Mesenchymal stem cell (in vitro differentiated cells and primary cell): Measurements from ENCODE around the gene STK16. TPM values are rescaled to one million over a fixed set of nuclear protein-coding genes. Genes with fewer than 3 reads are reported as not detected.

Source experiments
- DNase-seq: peaks from one replicate; pipeline ENCODE4 v3.0.0-alpha.2; 2013
- H2AFZ ChIP-seq: one replicate; pipeline ENCODE4 v1.6.1; 2013; ENCODE audit warnings: low read depth, mild to moderate bottlenecking, control low read depth, inconsistent platforms, low read length, moderate library complexity
- H2AK5ac ChIP-seq: 2 replicates; pipeline ENCODE4 v1.6.1; 2013; ENCODE audit warnings: low read length, moderate library complexity, mild to moderate bottlenecking, inconsistent platforms; ENCODE audit not compliant: severe bottlenecking
- H2BK120ac ChIP-seq: one replicate; pipeline ENCODE4 v1.6.1; 2013; ENCODE audit warnings: low read depth, mild to moderate bottlenecking, inconsistent platforms, low read length, moderate library complexity
- H2BK12ac ChIP-seq, 2 experiments: one replicate each; pipeline ENCODE4 v1.6.1; 2013; ENCODE audit warnings: inconsistent platforms in 2 of 2, low read length in 2 of 2, mild to moderate bottlenecking in 2 of 2, moderate library complexity in 2 of 2, control low read depth in 1 of 2
- H2BK15ac ChIP-seq: one replicate; pipeline ENCODE4 v1.6.1; 2013; ENCODE audit warnings: mild to moderate bottlenecking, low read depth, inconsistent platforms; ENCODE audit not compliant: poor library complexity, severe bottlenecking
- H2BK5ac ChIP-seq: 2 replicates; pipeline ENCODE4 v1.6.1; 2013; ENCODE audit warnings: low read depth, mild to moderate bottlenecking, low read length, control low read depth, inconsistent platforms; ENCODE audit not compliant: poor library complexity, severe bottlenecking
- H3K14ac ChIP-seq, 2 experiments: one replicate each; pipeline ENCODE4 v1.6.1; 2013; ENCODE audit warnings: inconsistent platforms in 2 of 2, low read length in 2 of 2, control low read depth in 1 of 2, mild to moderate bottlenecking in 1 of 2, moderate library complexity in 1 of 2
- H3K18ac ChIP-seq, 2 experiments: one replicate each; pipeline ENCODE4 v1.6.1; 2013; ENCODE audit warnings: inconsistent platforms in 2 of 2, low read length in 2 of 2, control low read depth in 1 of 2, low read depth in 1 of 2, mild to moderate bottlenecking in 1 of 2
- H3K23ac ChIP-seq, 2 experiments: one replicate each; pipeline ENCODE4 v1.6.1; 2013; ENCODE audit warnings: inconsistent platforms in 2 of 2, low read length in 2 of 2, mild to moderate bottlenecking in 2 of 2, moderate library complexity in 2 of 2, control low read depth in 1 of 2
- H3K27ac ChIP-seq: 2 replicates; pipeline ENCODE4 v1.5.1; 2013; ENCODE audit warnings: mild to moderate bottlenecking, moderate library complexity, low read length, control low read depth, inconsistent platforms; ENCODE audit not compliant: poor library complexity, severe bottlenecking
- H3K27me3 ChIP-seq, 2 experiments: 2 replicates each; pipeline versions ENCODE4 v1.6.1 to v1.7.0; 2013; ENCODE audit warnings: low read length in 2 of 2, mild to moderate bottlenecking in 2 of 2, moderate library complexity in 2 of 2, control low read depth in 1 of 2, inconsistent platforms in 1 of 2; ENCODE audit not compliant: control insufficient read depth in 1 of 2, insufficient read depth in 1 of 2
- H3K36me3 ChIP-seq, 2 experiments: 2 replicates each; pipeline versions ENCODE4 v1.6.1 to v1.7.0; 2013; ENCODE audit warnings: low read length in 2 of 2, control low read depth in 1 of 2, inconsistent platforms in 1 of 2, low read depth in 1 of 2, mild to moderate bottlenecking in 1 of 2; ENCODE audit not compliant: insufficient read depth in 2 of 2, control insufficient read depth in 1 of 2
- H3K4ac ChIP-seq, 2 experiments: one replicate each; pipeline ENCODE4 v1.6.1; 2013; ENCODE audit warnings: inconsistent platforms in 2 of 2, low read length in 2 of 2, mild to moderate bottlenecking in 2 of 2, moderate library complexity in 2 of 2, control low read depth in 1 of 2, low read depth in 1 of 2
- H3K4me1 ChIP-seq: 2 replicates; pipeline ENCODE4 v1.6.1; 2013; ENCODE audit warnings: low read depth, low read length, control low read depth; ENCODE audit not compliant: control insufficient read depth, insufficient read depth
- H3K4me2 ChIP-seq: 2 replicates; pipeline ENCODE4 v1.6.1; 2013; ENCODE audit warnings: low read length, mild to moderate bottlenecking, inconsistent platforms; ENCODE audit not compliant: poor library complexity, severe bottlenecking
- H3K4me3 ChIP-seq, 2 experiments: 2 replicates each; pipeline versions ENCODE4 v1.5.1 to v1.7.0; 2013; ENCODE audit warnings: low read length in 2 of 2, mild to moderate bottlenecking in 2 of 2, control low read depth in 1 of 2, low read depth in 1 of 2; ENCODE audit not compliant: insufficient read depth in 1 of 2
- H3K79me1 ChIP-seq: replicated peaks from 2 replicates; pipeline ENCODE4 v1.6.1; 2013; ENCODE audit warnings: mild to moderate bottlenecking, control low read depth, low read length, inconsistent platforms; ENCODE audit not compliant: poor library complexity, severe bottlenecking
- H3K9ac ChIP-seq: 2 replicates; pipeline ENCODE4 v1.7.0; 2013; ENCODE audit warnings: mild to moderate bottlenecking, low read length, moderate library complexity
- H3K9me3 ChIP-seq: 2 replicates; pipeline ENCODE4 v1.7.0; 2013; ENCODE audit warnings: mild to moderate bottlenecking, low read length; ENCODE audit not compliant: control insufficient read depth
- H4K8ac ChIP-seq: one replicate; pipeline ENCODE4 v1.6.1; 2013; ENCODE audit warnings: inconsistent platforms, mild to moderate bottlenecking, low read length, moderate library complexity
- H4K91ac ChIP-seq: one replicate; pipeline ENCODE4 v1.6.1; 2013; ENCODE audit warnings: mild to moderate bottlenecking, low read length, inconsistent platforms
- WGBS: methylation state at CpG from one replicate; pipeline ENCODE4 v1.1.7; 2013; ENCODE audit warnings: mixed read lengths; 5-methylcytosine and 5-hydroxymethylcytosine counted together
- polyA plus RNA-seq, 2 experiments: library from polyadenylated mRNA; stranded (reverse); fragments of 200-250 nt; gene quantifications; one replicate each; pipeline ENCODE4 v1.2.3, GENCODE V29; 2013

STK16 gene, protein sequence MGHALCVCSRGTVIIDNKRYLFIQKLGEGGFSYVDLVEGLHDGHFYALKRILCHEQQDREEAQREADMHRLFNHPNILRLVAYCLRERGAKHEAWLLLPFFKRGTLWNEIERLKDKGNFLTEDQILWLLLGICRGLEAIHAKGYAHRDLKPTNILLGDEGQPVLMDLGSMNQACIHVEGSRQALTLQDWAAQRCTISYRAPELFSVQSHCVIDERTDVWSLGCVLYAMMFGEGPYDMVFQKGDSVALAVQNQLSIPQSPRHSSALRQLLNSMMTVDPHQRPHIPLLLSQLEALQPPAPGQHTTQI
- polyA plus RNA-seq (2013, experiment 1 of 2): 17.1 TPM
- 15.8 TPM for polyA plus RNA-seq (2013, experiment 2 of 2)

DNA sequence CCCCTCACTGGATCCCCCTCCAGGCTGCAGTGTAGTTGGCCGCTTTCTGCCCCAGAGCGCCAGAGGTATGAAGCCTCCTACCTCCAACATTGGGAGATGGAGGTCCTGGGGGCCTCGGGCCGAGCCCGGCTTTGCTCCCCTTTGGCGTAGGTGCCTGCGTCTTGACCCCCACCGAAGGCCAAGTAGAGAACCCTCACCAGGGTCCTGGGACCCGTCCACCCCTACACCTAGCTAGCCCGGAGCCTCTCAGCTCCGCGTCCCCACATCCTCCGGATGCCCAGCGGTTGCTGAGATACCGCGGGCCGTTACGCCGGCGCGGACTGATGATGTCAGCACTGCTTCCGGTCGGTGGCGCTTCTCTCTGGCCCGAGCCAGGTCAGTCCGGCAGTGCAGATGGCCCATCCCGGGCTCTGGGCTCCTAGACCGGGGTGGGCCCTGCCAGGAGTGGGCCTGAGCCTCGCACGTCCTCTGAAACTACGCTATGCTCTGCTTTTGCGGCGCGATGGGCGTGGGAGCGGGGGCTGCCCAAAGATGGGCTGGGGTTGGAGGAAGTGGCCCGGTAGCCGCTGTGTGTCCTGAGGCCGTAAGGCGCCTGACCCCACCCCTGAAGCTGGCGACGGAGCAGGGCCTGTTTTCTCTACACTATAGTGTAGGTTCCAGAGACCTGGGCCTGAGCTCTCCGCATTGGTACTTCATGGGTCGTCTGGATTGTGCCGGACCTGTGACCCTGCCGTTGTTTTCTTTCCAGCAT, at the start of gene STK16, which contains the start of gene GLB1L:
Gene STK16 (plus strand): TSS at position 332 of the 751 bp plus-strand sequence. CDS start 521 bp downstream, outside the sequence.
Gene GLB1L (minus strand): TSS at position 297 of the 751 bp plus-strand sequence. CDS start 1,871 bp downstream, outside the sequence.
- Histone ChIP-seq H2AFZ (peak within 1 kb of the TSS; percentile 74), H3K4me3 (peak within 1 kb of the TSS; percentile 75 to 96), H2AK5ac (peak within 1 kb of the TSS; percentile 10), H4K8ac (peak within 1 kb of the TSS; percentile 100), H3K36me3 (peaks cover 21 to 38% of the 10 kb centered on the region in 2 experiments), H3K14ac (peak within 1 kb of the TSS in 1 of 2 experiments; percentile 90), H3K9ac (peak within 1 kb of the TSS; percentile 99), H3K23ac (peak within 1 kb of the TSS in 1 of 2 experiments; percentile 48), H3K18ac (peak within 1 kb of the TSS; percentile 88 to 98), H3K9me3 (no peaks in the 10 kb centered on the region), H3K27me3 (no peaks in the 10 kb centered on the region), H3K79me1 (peaks cover 16% of the 10 kb centered on the region), H2BK120ac (peak within 1 kb of the TSS; percentile 11), H2BK15ac (no peak within 1 kb of the TSS), H3K4ac (peak within 1 kb of the TSS; percentile 92 to 93), H4K91ac (peak within 1 kb of the TSS; percentile 95), H2BK12ac (no peak within 1 kb of the TSS), H3K4me1 (peaks cover 30% of the 10 kb centered on the region), H3K4me2 (peak within 1 kb of the TSS; percentile 87), H2BK5ac (peak within 1 kb of the TSS; percentile 59), H3K27ac (peak within 1 kb of the TSS; percentile 76)
- DNase-seq: peak; percentile 95
- 3% methylated on average over 46 of the region's 46 CpGs for WGBS

- H3K4me3 ChIP-seq: no peak overlapping the region
- no peak overlapping the region for H2AK5ac ChIP-seq
- WGBS: 95% methylated on average over 1 of the region's 1 CpG
- no peak overlapping the region for H2AFZ ChIP-seq
- no peak overlapping the region for H4K8ac ChIP-seq
- H3K23ac ChIP-seq: no peak overlapping the region
- H3K14ac ChIP-seq: no peak overlapping the region
- H2BK15ac ChIP-seq: no peak overlapping the region
- no peaks in the 10 kb centered on the region for H3K9me3 ChIP-seq
- no peaks in the 10 kb centered on the region for H3K79me1 ChIP-seq
- DNase-seq: no peak
- H2BK120ac ChIP-seq: no peak overlapping the region
- H3K9ac ChIP-seq: no peak overlapping the region
- H2BK5ac ChIP-seq: no peak overlapping the region
- H3K27me3 ChIP-seq: peaks cover 11 to 21% of the 10 kb centered on the region in 2 experiments
- no peak overlapping the region for H3K4ac ChIP-seq
- no peak overlapping the region for H3K4me2 ChIP-seq
- H3K18ac ChIP-seq: no peak overlapping the region
- no peak overlapping the region for H4K91ac ChIP-seq
- no peak overlapping the region for H2BK12ac ChIP-seq
- no peak overlapping the region for H3K27ac ChIP-seq
- H3K36me3 ChIP-seq: no peaks in the 10 kb centered on the region
- no peaks in the 10 kb centered on the region for H3K4me1 ChIP-seq
Observed at GRCh38 chr2:219197388-219197787, 47.9 kb upstream of the STK16 start.

- Histone ChIP-seq H4K8ac (no peak overlapping the region), H3K4me2 (no peak overlapping the region), H2BK12ac (no peak overlapping the region), H3K23ac (no peak overlapping the region), H2BK120ac (no peak overlapping the region), H3K79me1 (no peaks in the 10 kb centered on the region), H4K91ac (no peak overlapping the region), H2BK5ac (no peak overlapping the region), H2AK5ac (no peak overlapping the region), H3K14ac (no peak overlapping the region), H2BK15ac (no peak overlapping the region), H3K4ac (no peak overlapping the region), H3K27ac (no peak overlapping the region), H3K9me3 (no peaks in the 10 kb centered on the region), H3K27me3 (peaks cover 11 to 21% of the 10 kb centered on the region in 2 experiments), H3K4me1 (no peaks in the 10 kb centered on the region), H3K18ac (no peak overlapping the region), H3K36me3 (no peaks in the 10 kb centered on the region), H3K9ac (no peak overlapping the region), H3K4me3 (no peak overlapping the region), H2AFZ (no peak overlapping the region)
- DNase-seq: no peak
- 78% methylated on average over 5 of the region's 5 CpGs for WGBS
Observed at GRCh38 chr2:219198974-219199373, 46.3 kb upstream of the STK16 start.
